Fibroblast of lung (primary cell): ENCODE measurements around the gene LCNL1. TPM values are rescaled to one million over a fixed set of nuclear protein-coding genes. Genes with fewer than 3 reads are reported as not detected.

Experiments used
- DNase-seq, 2 donors: peaks; one replicate each; pipeline versions ENCODE4 v3.0.0 to v3.0.0-alpha.2; 2010; ENCODE audit warnings: low read depth in 2 of 2
- H2AFZ ChIP-seq: 2 replicates; pipeline ENCODE4 v1.5.1; 2012; ENCODE audit warnings: low read length, control low read depth, inconsistent platforms
- H3K27ac ChIP-seq: 2 replicates; pipeline ENCODE4 v1.5.1; 2011; ENCODE audit warnings: low read length, control low read depth; ENCODE audit not compliant: insufficient read depth
- H3K27me3 ChIP-seq: 2 replicates; pipeline ENCODE4 v1.5.1; 2011; ENCODE audit warnings: mild to moderate bottlenecking, low read length; ENCODE audit not compliant: control insufficient read depth, insufficient read depth
- H3K36me3 ChIP-seq: 2 replicates; pipeline ENCODE4 v1.5.1; 2011; ENCODE audit warnings: low read length; ENCODE audit not compliant: control insufficient read depth, insufficient read depth
- H3K4me1 ChIP-seq: 2 replicates; pipeline ENCODE4 v1.5.1; 2011; ENCODE audit warnings: low read length; ENCODE audit not compliant: control insufficient read depth, insufficient read depth; ENCODE audit errors: extremely low read depth
- H3K4me2 ChIP-seq: 2 replicates; pipeline ENCODE4 v1.5.1; 2011; ENCODE audit warnings: low read length, control low read depth; ENCODE audit not compliant: insufficient read depth; ENCODE audit errors: extremely low read depth
- H3K4me3 ChIP-seq, 4 experiments: fragments of 200-600 bp in 1 of 4; sonication (generic) in 1 of 4; replicated peaks in 1 of 4; 2 replicates each; pipeline ENCODE4 v1.5.1; 2011 to 2016; ENCODE audit warnings: low read length in 4 of 4, low read depth in 3 of 4, mild to moderate bottlenecking in 3 of 4, control low read depth in 2 of 4, inconsistent platforms in 1 of 4, mixed read lengths in 1 of 4; ENCODE audit not compliant: insufficient read depth in 1 of 4; ENCODE audit errors: control extremely low read depth in 1 of 4
- H3K79me2 ChIP-seq: 2 replicates; pipeline ENCODE4 v1.5.1; 2012; ENCODE audit warnings: mild to moderate bottlenecking, low read length, inconsistent platforms; ENCODE audit not compliant: control insufficient read depth, insufficient read depth
- H3K9ac ChIP-seq: 2 replicates; pipeline ENCODE4 v1.5.1; 2011; ENCODE audit warnings: mild to moderate bottlenecking, low read length, control low read depth; ENCODE audit not compliant: insufficient read depth
- H3K9me3 ChIP-seq: 2 replicates; pipeline ENCODE4 v1.5.1; 2012; ENCODE audit warnings: low read depth, low read length; ENCODE audit not compliant: control insufficient read depth, insufficient read depth
- H4K20me1 ChIP-seq: 2 replicates; pipeline ENCODE4 v1.5.1; 2011; ENCODE audit warnings: low read length; ENCODE audit not compliant: control insufficient read depth, insufficient read depth; ENCODE audit errors: extremely low read depth
- CTCF ChIP-seq, 2 donors: IDR thresholded peaks in 1 of 2; conservative IDR thresholded peaks in 1 of 2; 1 replicate in 1 of 2; 2 replicates in 1 of 2; pipeline ENCODE4 v1.5.1; 2011 to 2012; ENCODE audit warnings: low read length in 2 of 2, control low read depth in 1 of 2, inconsistent platforms in 1 of 2, low read depth in 1 of 2, mild to moderate bottlenecking in 1 of 2
- EZH2 ChIP-seq: IDR thresholded peaks from 2 replicates; pipeline ENCODE4 v1.5.1; 2012; ENCODE audit warnings: low read length, control low read depth, mild to moderate bottlenecking; ENCODE audit errors: missing control alignments
- polyA plus RNA-seq, 2 donors: library from polyadenylated mRNA; depleted of rRNA in 1 of 2; stranded (reverse) in 1 of 2; unstranded in 1 of 2; fragments of >200 nt; gene quantifications; 2 replicates each; pipeline ENCODE4 v1.2.1, GENCODE V29; 2011 to 2012; ENCODE audit warnings: missing spikeins in 1 of 2
- total RNA-seq: library from RNA; depleted of rRNA; stranded (reverse); fragments of >200 nt; gene quantifications from 2 replicates; pipeline ENCODE4 v1.2.1, GENCODE V29; 2014

LCNL1 gene
- total and polyA plus RNA-seq, 2 donors (not counting 1 experiment from before 2014, with no cell fraction given), result 1.4 to 6.3 TPM

- Histone ChIP-seq H3K4me2 (no peak overlapping the region), H3K79me2 (no peaks in the 10 kb centered on the region), H4K20me1 (no peaks in the 10 kb centered on the region), H3K4me3 (no peak overlapping the region), H3K27me3 (peaks cover 3% of the 10 kb centered on the region), H3K4me1 (no peaks in the 10 kb centered on the region), H3K9ac (no peak overlapping the region), H3K36me3 (no peaks in the 10 kb centered on the region), H2AFZ (no peak overlapping the region), H3K27ac (no peak overlapping the region), H3K9me3 (no peaks in the 10 kb centered on the region)
- DNase-seq, result no peak
- TF ChIP-seq CTCF (conservative IDR thresholded peaks at IDR 0.05 in 1 of 2, IDR thresholded peaks at IDR 0.05 in 1 of 2; ENCODE audit: low read depth in 1 of 2, low read length in 2 of 2) (no peak), EZH2 (no peak)
Measured at GRCh38 chr9:136972743-136973142, 10.1 kb upstream of the LCNL1 start.

- Histone ChIP-seq H3K27ac (no peak overlapping the region), H3K9ac (no peak overlapping the region), H3K79me2 (no peaks in the 10 kb centered on the region), H3K27me3 (peaks cover 4% of the 10 kb centered on the region), H2AFZ (no peak overlapping the region), H4K20me1 (no peaks in the 10 kb centered on the region), H3K4me3 (no peak overlapping the region), H3K4me2 (no peak overlapping the region), H3K36me3 (no peaks in the 10 kb centered on the region), H3K9me3 (no peaks in the 10 kb centered on the region), H3K4me1 (no peaks in the 10 kb centered on the region)
- TF ChIP-seq CTCF (conservative IDR thresholded peaks at IDR 0.05 in 1 of 2, IDR thresholded peaks at IDR 0.05 in 1 of 2; ENCODE audit: low read depth in 1 of 2, low read length in 2 of 2) (no peak), EZH2 (no peak)
- no peak for DNase-seq
Measured at GRCh38 chr9:136973618-136974617, 8.9 kb upstream of the LCNL1 start.

GRCh38 chr9:136974817-136975535 lies 7.8 kb upstream of the LCNL1 start:
- DNase-seq, result no peak
- H3K9ac ChIP-seq, result no peak overlapping the region
- TF ChIP-seq EZH2 (no peak), CTCF (conservative IDR thresholded peaks at IDR 0.05 in 1 of 2, IDR thresholded peaks at IDR 0.05 in 1 of 2; ENCODE audit: low read depth in 1 of 2, low read length in 2 of 2) (no peak)
- no peaks in the 10 kb centered on the region for H3K36me3 ChIP-seq
- no peaks in the 10 kb centered on the region for H3K4me1 ChIP-seq
- no peaks in the 10 kb centered on the region for H4K20me1 ChIP-seq
- H3K27ac ChIP-seq, result no peak overlapping the region
- H3K9me3 ChIP-seq, result no peaks in the 10 kb centered on the region
- H3K4me3 ChIP-seq, result no peak overlapping the region
- peaks cover 4% of the 10 kb centered on the region for H3K27me3 ChIP-seq
- H2AFZ ChIP-seq, result no peak overlapping the region
- no peaks in the 10 kb centered on the region for H3K79me2 ChIP-seq
- no peak overlapping the region for H3K4me2 ChIP-seq
